Stimulated activated CD4-positive, alpha-beta T cell treated with anti-CD3 and anti-CD28 coated beads, Interleukin-15, amount 100 ng/mL, for 48 hours (primary cell): ENCODE results near the gene SPOP.
"Not testable (repeated sequence)": the region's sequence is repeated elsewhere in the genome, so short reads cannot be mapped to it uniquely, and the experiment has no call there.

Source experiments
- DNase-seq, 2 donors: peaks; one replicate each; pipeline ENCODE4 v3.0.0-alpha.2; 2020; ENCODE audit warnings: low read depth in 2 of 2

SPOP gene

DNA sequence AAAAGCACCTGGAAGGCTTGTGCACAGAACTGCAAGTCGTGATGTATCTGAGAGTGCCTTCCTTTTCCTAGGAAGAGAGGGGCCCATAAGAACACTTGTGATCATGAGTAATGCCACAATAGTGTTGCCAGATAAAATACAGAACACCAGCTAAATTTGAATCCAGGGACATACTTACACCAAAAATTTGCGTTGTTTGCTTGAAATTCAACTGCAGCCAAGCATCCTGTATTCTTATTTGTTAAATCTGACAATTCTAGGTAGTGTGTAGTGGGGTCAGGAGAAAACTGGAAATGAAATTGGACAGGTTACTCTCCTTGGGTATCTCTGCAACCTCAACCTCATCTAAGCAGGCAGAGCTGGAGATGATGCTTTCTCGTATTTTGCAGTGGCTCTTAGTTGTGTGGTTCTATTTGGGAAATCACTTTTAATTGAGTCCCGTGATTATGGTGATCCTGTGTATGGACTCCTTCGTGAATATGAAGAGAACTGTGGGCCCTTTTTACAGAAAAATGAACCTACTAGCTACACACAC, 17.9 kb upstream of the SPOP start:
- DNase-seq, result no peak

DNA sequence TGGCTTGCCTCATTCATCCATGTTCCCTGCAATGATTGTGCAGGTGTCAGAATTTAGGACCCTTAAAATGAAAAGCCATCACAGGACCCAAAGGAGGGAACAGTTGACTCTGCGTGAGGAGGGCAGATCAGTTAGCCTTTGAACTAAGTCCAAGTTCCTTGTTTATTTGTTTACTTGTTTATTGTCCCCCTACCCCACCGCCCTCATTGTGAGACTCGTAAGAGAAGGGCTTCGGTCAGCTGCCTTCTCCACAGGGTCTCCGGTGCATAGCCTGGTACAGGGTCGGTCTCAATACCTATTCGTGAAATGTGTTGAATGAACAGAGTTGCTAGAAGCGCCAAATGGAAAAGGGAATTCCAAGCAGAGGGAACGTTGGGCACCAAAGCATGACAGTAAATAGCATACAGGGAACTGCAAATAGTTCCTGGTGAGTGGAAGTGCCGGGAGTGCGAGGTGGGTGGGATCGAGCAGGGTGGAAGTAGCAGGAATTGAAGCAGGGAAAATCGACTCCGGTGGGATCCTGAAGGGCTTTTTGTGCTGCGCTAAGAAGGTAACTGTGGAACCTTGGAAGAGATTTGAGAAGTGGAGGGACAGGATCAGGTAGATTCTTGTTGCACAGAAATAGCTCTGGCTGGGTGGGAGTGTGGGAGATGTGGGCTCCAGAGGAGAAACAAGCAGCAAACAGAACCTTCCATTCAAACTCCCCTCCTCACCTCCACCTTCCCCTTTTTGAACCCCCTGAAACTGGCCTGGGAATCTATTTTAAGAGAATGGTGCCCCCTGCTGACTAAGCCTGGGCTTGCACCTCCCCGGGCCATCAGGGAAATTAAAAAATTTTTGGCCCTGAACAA, 17.2 kb upstream of the SPOP start:
- peak; percentile 51 to 61 for DNase-seq

DNA sequence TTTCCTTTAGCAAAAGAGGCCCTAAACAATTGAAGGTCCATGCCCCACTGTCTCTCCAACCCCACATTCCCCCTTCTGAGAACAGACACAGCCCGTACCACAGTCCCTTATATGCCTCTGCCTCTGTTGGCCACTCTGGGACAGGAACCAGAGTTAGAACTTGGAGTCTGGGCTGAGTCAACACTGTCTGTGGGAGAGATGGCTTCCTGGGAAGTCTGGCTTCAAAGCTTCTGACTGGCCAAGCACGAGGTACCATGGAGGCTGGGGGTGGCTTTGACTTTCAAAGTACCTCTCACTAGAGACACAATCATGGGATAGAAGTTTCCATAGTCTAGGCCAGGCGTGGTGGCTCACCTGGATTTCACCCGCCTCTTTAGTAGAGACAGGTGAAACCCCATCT, 14.9 kb upstream of the SPOP start:
- DNase-seq, result no peak

DNA sequence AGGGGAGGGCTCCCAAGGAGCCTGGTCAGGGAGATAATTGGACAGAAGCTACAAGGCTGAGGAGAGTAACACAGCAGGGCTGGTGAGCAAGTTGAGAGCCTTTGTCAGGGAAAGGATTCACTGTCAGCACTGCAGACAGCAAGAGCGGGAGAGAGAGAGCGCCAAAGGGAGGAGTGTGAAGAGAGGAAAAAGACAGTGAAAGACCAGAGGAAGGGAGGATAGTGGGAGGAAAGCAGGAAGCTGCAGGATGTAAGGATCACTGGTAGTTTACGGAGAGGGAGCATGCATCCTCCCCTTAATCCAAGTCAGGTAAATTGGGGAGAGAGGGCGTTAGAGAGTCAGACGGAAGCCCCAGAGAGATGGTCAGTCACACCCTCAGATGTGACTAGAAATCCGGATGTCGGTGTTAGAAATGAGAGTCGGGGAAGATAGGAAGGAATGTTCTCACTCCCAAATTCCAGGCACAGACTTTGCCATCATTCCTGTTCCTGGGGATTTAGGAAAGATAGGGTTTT, 13.8 kb upstream of the SPOP start:
- DNase-seq, result no peak

DNA sequence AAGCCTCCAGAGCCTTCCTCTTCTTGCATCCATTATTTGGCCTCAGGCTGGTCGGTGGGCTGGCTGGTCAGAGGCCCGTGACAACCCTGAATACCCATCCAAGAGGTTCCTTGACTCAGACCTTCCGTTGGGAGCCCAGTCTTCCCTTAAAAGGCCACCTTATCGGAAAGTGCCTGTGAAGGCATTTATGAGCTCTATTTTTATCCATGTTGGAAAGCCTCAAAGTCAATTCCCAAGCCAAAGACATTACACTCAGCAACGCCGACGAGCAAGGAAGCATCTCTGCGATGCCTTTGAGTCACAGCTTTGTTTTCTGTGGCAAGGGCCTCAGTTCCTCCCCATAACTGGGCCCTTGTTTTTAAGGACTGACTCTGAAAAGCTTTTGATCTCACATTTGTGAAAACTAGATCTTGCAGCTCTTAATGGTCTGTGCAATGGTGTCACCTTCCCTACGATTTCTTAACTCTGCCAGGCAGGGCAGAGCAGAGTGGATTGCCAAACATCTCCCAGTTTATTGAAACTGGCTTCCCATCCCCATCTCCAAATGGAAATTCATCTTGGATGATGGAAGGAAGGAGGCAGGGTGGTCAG, 13.3 kb upstream of the SPOP start:
- DNase-seq, result no peak

DNA sequence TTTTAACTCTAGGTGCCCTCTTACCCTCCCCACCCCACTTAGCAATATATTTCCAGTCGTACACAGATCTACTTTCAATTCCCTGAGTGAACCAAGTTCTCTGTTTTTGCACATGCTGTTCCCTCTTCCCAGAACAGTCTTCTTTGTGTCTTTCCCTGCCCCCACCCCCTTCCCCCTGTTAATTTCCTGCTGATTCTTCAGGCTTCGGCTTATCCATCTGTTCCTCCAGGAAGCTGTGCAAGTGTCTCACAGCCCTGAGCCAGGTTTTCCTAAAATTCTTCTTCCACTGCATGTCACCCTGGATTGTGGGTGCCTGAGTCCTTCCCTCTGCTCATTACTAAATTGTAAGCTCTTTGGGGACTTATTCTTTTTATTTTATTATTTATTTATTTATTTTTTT, 12.4 kb upstream of the SPOP start:
- DNase-seq, result no peak

DNA sequence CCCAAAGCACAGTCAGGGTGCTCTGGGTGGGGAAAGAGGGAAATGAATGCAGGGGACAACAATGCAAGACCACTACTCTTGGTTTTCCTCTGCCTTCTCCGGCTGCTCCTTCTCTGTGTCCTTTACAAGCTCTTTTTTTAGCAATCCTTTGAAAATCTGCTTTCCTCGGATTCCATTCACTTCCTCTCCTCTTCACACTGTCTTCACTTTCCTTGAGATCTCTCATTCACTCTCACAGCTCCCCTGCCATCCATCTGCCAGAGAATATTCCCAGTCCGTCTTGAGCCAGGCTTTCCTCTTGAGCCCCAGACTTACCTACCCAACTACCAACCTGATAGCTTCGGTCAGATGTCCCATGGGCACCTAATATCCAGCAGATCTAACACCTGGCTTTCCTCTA, 11.0 kb upstream of the SPOP start:
- no peak for DNase-seq

DNA sequence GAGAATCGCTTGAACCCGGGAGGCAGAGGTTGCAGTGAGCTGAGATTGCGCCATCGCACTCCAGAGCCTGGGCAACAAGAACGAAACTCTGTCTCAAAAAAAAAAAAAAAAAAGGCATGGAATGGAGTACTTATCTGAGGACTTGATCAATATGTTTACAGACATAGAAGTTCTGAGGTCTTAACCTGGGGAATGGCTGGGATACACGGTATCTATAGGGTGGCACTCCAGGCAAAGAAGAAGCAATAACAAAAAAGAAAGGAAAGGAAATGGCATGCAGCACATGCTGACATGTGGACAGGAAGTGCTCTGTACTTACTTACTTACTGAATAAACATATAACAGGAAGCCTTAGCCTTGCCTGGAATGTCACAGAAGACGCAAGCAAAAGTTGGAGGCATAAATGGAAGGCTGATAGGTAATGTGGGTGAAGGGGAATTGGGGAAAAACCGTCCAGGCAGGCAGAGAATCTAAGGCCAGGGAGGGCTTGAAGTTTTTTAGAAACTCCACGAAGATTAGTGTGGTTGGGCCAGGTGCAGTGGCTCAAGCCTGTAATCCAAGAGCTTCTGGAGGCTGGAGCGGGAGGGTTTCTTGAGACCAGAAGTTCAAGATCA, 10.1 kb upstream of the SPOP start:
- no peak for DNase-seq

DNA sequence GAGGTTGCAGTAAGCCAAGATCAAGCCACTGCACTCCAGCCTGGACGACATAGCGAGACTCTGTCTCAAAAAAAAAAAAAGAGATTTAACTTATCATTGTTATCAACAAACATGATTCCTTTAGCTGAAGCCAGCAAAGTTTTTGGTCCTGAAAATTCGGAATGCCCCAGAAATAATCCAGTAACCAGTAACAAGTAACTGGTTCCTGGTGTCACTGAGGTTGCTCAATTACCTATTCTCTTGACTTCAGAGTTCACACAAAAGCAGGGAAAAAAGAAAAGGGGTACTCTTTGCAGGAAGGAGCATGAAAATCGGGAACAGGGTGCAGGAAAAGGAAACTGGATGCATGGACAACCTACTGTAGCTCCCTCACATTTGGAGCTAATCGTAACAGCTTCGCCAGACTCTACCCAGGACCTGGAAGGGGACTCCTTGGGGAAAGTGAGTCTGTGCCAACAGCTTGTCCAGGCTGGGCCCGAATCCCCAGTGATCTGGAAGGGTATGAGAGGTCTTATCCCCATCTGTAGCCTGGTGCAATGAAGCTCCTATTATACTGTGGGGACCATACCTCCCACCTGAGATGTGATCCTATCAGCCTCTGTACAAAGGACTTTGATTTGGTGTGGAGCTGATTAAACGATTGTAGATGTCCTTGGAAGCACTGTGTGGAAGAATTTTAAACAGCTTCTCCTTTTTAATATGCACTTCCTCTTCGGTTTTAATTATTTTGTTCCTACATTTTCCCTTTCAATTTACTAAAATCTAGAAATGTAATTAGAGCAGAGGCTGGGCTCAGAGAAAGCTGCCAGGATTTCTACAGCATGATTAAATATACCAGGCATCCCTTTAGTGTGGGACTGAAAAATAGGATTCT, 3.4 kb upstream of the SPOP start:
- DNase-seq, result no peak

DNA sequence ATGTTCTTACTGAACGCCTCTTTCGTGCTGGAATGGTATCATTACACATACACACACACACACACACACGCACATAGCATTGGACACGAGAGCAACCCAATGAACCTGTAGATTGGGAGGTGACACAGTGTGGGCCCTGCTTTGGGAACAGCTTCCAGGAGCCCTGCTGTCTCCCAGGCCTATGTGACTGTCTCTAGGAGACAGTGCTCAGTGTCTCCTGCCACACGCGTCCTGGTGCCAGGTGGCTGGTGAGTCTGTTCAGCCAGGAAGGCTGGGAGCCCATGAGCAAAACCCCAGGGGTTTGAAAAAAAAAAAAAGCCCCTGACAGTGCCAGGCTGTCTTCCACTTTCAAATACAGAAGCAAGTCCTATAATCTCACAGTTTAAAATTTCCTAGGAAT, 2.4 kb upstream of the SPOP start:
- DNase-seq, result no peak

DNA sequence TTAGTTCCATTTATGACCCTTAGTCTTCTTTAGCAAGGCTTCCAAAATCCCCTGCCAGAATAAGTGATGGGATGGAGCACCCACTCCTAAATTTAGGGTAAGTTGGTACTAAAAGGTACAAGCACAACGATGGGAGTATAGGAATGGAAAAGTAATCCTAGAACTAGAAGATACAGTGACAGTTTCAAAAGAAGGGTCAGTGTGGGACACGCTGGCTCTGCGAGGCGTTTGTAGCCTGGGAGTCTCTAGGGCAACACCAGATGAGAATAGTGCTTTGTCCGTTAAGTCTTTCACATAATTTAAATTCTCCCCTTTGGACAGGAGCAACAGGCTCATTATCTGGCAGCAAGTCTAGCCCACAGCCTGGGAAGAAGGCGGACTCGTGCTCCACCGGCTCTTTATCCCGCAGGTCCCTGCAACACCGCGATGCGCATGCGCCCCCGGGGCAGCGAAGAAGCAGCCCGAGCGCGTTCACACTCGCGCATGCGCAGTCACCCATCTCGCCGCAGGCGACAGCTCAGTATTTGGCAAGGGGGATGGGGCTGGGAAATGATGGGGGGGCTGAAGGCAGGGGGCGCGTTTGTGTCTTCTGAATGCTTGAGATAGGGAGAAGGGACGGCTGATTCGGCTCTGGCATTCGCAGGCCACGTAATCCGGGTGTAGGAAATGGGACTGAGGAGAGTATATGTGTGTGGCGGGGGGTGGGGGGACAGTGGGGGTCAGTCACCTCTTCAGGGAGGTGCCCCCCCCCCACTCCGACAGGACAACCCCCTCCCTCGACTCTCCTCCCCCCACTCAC, 564 bp downstream of the SPOP start:
- peak; percentile 93 to 95 for DNase-seq

DNA sequence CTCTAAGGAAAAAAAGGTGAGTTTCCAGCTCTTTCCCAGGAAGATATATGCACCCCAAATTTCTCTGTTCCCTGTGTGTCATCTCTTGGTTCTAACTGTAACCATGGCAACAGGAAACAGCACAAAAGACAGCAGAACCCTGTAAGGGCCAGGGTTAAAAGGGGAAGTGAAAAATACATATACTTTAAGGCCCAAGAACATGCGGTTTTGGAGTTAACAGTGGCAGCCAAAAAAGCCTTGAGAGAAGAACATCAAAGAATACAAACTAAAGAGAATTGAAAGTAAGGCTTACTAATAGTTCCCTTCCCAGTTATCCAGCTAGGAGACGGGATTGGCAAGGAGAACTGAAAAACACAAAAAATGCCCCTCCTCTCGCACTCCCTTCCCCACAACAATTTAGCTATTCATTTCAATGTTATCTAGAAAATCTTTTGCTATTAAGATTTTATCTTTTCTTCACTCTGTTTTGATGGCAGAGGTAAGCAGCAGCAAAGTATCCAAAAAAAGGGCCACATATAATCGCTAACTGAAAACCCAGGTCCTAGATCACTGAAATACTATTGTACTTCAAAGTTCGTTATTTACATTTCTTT, 1.5 kb downstream of the SPOP start:
- no peak for DNase-seq

DNA sequence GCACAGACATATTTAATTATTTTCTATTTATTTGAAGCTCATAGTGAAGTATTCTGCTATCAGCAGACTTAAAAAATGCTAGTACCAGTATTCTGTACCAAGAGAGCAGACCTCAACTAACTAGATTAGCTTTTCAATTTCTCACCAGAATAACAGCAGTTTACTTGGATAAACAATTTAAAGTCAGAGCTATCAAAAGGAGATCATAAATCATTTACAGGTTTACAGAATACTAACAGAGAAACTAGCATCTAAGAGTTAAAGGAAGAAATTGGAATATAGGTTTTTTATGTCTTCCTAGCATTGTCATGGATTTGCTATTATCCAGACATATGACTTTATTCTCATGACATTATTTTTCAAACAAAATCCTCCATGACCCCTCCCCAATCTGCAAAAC, 3.4 kb downstream of the SPOP start:
- no peak for DNase-seq

DNA sequence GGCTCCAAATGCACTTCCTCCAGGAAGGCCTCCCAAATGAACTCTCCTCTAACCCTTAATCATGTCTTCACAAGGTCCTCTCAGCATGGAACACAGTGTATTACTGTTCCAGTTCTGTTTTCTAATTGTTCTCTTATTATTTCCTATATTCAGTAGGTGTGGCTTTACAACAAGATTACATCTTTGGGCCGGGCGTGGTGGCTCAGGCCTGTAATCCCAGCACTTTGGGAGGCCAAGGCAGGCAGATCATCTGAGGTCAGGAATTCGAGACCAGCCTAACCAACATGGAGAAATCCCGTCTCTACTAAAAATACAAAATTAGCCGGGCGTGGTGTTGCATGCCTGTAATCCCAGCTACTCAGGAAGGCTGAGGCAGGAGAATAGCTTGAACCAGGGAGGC, 4.2 kb downstream of the SPOP start:
- DNase-seq, result not testable (repeated sequence)

DNA sequence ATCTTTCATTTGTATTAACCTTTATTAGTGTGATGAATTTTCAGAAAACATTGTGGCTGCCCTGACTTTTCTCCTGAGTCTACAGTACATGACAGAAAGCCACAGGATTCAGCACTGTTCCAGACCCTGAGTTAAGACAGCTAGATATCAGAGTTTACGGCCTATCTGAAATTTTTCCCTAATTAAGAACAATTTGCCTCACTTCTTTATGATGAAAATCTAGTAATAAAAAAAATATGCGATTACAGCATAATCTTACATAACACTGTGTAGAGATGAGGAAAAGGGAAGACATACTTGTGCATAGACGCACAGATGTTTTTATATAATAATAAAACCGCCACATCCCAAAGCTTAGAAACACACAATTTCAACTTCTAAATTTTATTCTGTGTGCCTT, 7.3 kb downstream of the SPOP start:
- no peak for DNase-seq

DNA sequence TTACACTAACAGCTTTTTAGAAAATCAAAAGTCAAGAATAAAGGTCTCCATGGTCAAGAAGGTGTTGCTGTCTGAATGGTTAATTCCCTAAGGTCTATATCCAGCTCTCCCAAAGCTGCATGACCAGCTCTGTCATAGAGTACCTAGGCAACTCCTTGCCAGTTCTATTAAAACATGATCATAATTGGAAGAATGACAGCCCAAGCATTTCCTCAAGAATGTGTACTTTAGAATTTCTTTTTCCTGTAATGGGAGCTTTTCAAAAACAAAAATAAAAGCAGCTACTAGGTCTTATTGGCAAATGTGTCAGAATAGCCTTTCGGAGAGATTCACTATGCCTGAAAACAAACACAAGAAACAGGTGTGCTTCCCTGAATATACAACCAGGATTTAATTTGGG, 7.9 kb downstream of the SPOP start:
- DNase-seq, result no peak

DNA sequence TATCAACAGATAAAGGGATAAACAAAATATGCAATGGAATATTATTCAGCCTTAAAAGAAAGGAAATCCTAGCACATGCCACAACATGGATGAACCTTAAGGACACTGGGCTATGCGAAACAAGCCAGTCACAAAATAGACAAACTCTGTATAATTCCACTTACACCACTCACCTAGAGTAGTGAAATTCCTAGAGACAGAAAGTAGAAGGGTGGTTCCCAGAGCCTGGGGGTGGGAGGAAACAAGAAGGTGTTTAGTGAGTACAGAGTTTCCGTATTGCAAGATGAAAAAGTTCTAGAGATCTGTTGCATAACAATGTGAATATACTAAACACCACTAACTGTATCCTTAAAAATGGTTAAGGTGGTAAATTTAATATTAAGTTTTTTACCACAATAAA, 10.0 kb downstream of the SPOP start:
- no peak for DNase-seq

DNA sequence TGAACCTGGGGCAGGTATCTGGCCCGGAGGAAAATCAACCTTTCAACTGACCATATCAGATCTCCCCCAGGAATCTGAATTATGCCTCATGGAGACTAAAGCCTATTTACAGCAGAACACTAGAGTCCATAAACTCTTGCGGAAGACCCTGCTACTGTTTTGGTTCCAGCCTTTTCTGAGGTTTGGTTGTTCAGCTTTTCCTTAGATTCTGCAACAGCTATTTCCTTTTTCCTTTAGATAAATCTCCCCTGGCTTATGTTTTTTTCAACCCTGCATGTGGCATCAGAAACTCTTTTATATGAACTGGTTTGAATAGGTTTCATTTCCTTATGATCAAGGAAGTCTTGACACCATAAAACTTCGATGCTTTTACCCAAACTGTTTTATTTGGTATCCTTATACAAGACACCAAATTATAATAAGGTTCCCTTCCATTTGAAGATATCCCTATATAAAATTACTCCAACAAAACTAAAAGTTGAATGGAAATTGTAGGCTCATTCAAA, 13.1 kb downstream of the SPOP start:
- DNase-seq, result no peak

DNA sequence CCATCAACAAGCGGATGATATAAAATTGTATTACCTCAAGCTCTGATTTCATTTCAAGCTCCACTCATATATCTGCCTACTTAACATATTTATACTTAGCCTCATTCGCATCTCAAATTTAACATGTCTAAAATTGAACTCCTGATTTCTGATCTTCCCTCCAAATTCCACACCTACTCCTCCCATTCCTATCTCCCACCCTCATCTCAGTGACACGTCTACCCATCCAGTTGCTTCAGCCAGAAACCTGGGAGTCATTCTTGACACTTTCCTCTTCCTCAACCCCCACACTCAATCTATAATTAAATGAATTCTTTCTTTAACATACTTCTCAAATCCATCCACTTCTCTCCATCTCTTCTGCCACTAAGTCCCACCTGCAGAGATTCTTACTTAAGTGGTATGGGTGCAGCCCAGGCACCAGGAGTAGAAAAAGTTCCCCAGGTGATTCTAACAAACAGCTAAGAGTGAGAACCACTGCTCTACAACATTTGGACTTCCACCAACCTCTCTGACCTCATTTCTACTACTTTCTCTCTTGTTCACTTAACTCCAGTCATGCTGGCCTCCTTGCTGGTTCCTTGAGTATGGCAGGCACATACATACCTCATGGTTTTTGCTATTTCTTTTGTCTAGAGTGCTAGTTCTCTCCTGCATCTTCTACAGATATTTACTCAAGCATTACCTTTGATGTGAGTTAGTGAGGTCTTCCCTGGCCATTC, 18.1 kb downstream of the SPOP start:
- no peak for DNase-seq

DNA sequence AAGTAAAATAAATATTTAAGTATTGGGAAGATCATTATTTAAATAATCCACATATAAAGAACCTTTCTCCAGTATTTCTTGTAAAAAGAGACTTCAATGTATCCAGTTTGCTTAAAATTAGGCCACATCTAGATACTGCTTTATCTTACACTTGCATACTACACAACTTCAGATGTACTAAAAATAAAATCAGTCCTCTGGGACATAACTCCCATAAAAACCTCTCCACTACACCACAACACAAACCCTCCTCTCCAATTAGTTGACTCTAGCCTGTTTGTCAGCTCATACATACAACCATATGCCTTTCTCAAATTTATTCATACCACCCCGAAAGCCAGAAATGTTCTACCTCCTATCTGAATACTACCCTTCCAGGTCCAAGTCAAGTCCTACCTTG, 21.6 kb downstream of the SPOP start:
- DNase-seq, result no peak
